ENCODE measurements around the gene ARMCX1.
"Not testable (repeated sequence)": the region's sequence is repeated elsewhere in the genome, so short reads cannot be mapped to it uniquely, and the experiment has no call there.

ARMCX1 gene

GRCh38 chrX:101550362-101550750 lies at the start of gene ARMCX1:
ARMCX1 (plus strand) TSS chrX:101550547; CDS start chrX:101552931, 2,384 bp downstream.
- peak in 48 of 51 donors; percentile 6 to 80 (median 48) for DNase-seq

GRCh38 chrX:101502929-101503328 lies 47.4 kb upstream of the ARMCX1 start:
- not testable (repeated sequence) for DNase-seq

- no peak for DNase-seq
These were observed 43.0 kb upstream of the ARMCX1 start for GRCh38 chrX:101507372-101507771.

- DNase-seq = no peak
These were observed 42.4 kb upstream of the ARMCX1 start for GRCh38 chrX:101507986-101508385.

- DNase-seq = no peak
These were observed 19.4 kb upstream of the ARMCX1 start for GRCh38 chrX:101530944-101531343.

GRCh38 chrX:101539116-101539515 lies 11.2 kb upstream of the ARMCX1 start:
- DNase-seq = no peak

- peak in 39 of 51 donors; percentile 1 to 63 (median 18) for DNase-seq
These were observed 518 bp downstream of the ARMCX1 start for GRCh38 chrX:101550751-101551379.

GRCh38 chrX:101551380-101551767 lies 1.0 kb downstream of the ARMCX1 start:
- DNase-seq = peak in 1 of 51 donors; percentile 5

GRCh38 chrX:101552714-101553113 lies 2.4 kb downstream of the ARMCX1 start:
- no peak for DNase-seq

GRCh38 chrX:101564651-101565050 lies 14.3 kb downstream of the ARMCX1 start:
- DNase-seq = no peak

GRCh38 chrX:101595739-101596419 lies 45.5 kb downstream of the ARMCX1 start:
- peak in 10 of 51 donors; percentile 0 to 34 (median 3) for DNase-seq

GRCh38 chrX:101599592-101599991 lies 49.2 kb downstream of the ARMCX1 start:
- DNase-seq = not testable (repeated sequence)

GRCh38 chrX:101602077-101602476 lies 51.7 kb downstream of the ARMCX1 start:
- no peak for DNase-seq
